Measurements from ENCODE around the gene MT1B. TPM values are rescaled to one million over a fixed set of nuclear protein-coding genes. Genes with fewer than 3 reads are reported as not detected.

The MT1B gene
- total RNA-seq, 4 donors from 2014 or later: not detected

- TF ChIP-seq CTCF (IDR thresholded peaks at IDR 0.05) (no peak), POLR2A (IDR thresholded peaks at IDR 0.05) (peak in 2 of 4 donors; percentile 31 to 39)
- Histone ChIP-seq H3K36me3 (no peaks in the 10 kb centered on the region), H3K27ac (peak within 1 kb of the TSS; percentile 42 to 87 (median 80)), H3K9me3 (no peaks in the 10 kb centered on the region), H3K4me3 (peak within 1 kb of the TSS; percentile 21 to 71 (median 53)), H3K4me1 (peaks cover 16 to 50% (median 16%) of the 10 kb centered on the region in 3 donors), H3K27me3 (peaks cover 0 to 61% (median 5%) of the 10 kb centered on the region in 4 donors)
- DNase-seq: no peak
- WGBS, 2 donors: 3 to 8% methylated on average over 7 to 11 of the region's 61 CpGs
- intact Hi-C loops (cut with DNase I): no loop called here
Observed at GRCh38 chr16:56632156-56632847, 19.4 kb upstream of the MT1B start, which contains the start of gene MT1M. TSS of gene MT1M (plus strand) at chr16:56632659. CDS start at chr16:56632732, 73 bp downstream.

GRCh38 chr16:56632848-56633365 lies 18.8 kb upstream of the MT1B start:
- H3K36me3 ChIP-seq: no peaks in the 10 kb centered on the region
- intact Hi-C loops (cut with DNase I): no loop called here
- H3K4me1 ChIP-seq: peaks cover 16 to 51% (median 16%) of the 10 kb centered on the region in 3 donors
- TF ChIP-seq POLR2A (IDR thresholded peaks at IDR 0.05): no peak
- no peak for TF ChIP-seq CTCF (IDR thresholded peaks at IDR 0.05)
- peak overlapping the region; percentile 42 to 87 (median 80) for H3K27ac ChIP-seq
- no peak for DNase-seq
- H3K27me3 ChIP-seq: peaks cover 0 to 67% (median 5%) of the 10 kb centered on the region in 4 donors
- no peaks in the 10 kb centered on the region for H3K9me3 ChIP-seq
- WGBS, 2 donors: 50 to 76% methylated on average over 2 to 4 of the region's 6 CpGs
- peak overlapping the region; percentile 21 to 71 (median 53) for H3K4me3 ChIP-seq

- no peak for TF ChIP-seq POLR2A (IDR thresholded peaks at IDR 0.05)
- TF ChIP-seq CTCF (IDR thresholded peaks at IDR 0.05): no peak
- H3K4me3 ChIP-seq: peak overlapping the region in 3 of 4 donors; percentile 51 to 71 (median 55)
- intact Hi-C loops (cut with DNase I): no loop called here
- H3K4me1 ChIP-seq: peaks cover 16 to 57% (median 22%) of the 10 kb centered on the region in 3 donors
- H3K27ac ChIP-seq: peak overlapping the region in 3 of 4 donors; percentile 13 to 87 (median 76)
- no peak for DNase-seq
- H3K27me3 ChIP-seq: peaks cover 0 to 73% (median 8%) of the 10 kb centered on the region in 4 donors
- H3K36me3 ChIP-seq: no peaks in the 10 kb centered on the region
- no peaks in the 10 kb centered on the region for H3K9me3 ChIP-seq
- WGBS, 2 donors: 59 to 74% methylated on average over 4 to 7 of the region's 7 CpGs
Observed at GRCh38 chr16:56633535-56633934, 18.2 kb upstream of the MT1B start.

GRCh38 chr16:56634715-56635440 lies 16.8 kb upstream of the MT1B start:
- H3K4me3 ChIP-seq: peak overlapping the region in 2 of 4 donors; percentile 34 to 51
- 19 to 40% methylated on average over 16 to 32 of the region's 47 CpGs for WGBS, 2 donors
- intact Hi-C loops (cut with DNase I): no loop called here

More at GRCh38 chr16:56634715-56635440, 16.8 kb upstream of the MT1B start:
- Histone ChIP-seq H3K4me1 (peaks cover 16 to 64% (median 29%) of the 10 kb centered on the region in 3 donors), H3K27ac (no peak overlapping the region), H3K27me3 (peaks cover 3 to 86% (median 9%) of the 10 kb centered on the region in 4 donors), H3K9me3 (no peaks in the 10 kb centered on the region), H3K36me3 (no peaks in the 10 kb centered on the region)
- no peak for TF ChIP-seq CTCF (IDR thresholded peaks at IDR 0.05)
- TF ChIP-seq POLR2A (IDR thresholded peaks at IDR 0.05): no peak
- DNase-seq: no peak

All from esophagus squamous epithelium (tissue), 5 donors.